Uterus (tissue), 2 donors: ENCODE data around the gene WWOX.

Source experiments
- POLR2A ChIP-seq, 2 donors: fragments of 450-650 bp; IDR thresholded peaks; one replicate each; pipeline ENCODE4 v1.6.1; 2016; ENCODE audit warnings: antibody characterized with exemption in 2 of 2, mild to moderate bottlenecking in 1 of 2, moderate library complexity in 1 of 2
- TF ChIP-seq, protein P1 (sequence below), 4 experiments: fragments of 200-600 bp in 2 of 4; fragments of 450-650 bp in 2 of 4; sonication (generic) in 2 of 4; IDR thresholded peaks; one replicate each; pipeline ENCODE4 v1.5.1; 2016 to 2019; ENCODE audit warnings: antibody characterized with exemption in 4 of 4, mild to moderate bottlenecking in 2 of 4, moderate library complexity in 1 of 4

DNA sequence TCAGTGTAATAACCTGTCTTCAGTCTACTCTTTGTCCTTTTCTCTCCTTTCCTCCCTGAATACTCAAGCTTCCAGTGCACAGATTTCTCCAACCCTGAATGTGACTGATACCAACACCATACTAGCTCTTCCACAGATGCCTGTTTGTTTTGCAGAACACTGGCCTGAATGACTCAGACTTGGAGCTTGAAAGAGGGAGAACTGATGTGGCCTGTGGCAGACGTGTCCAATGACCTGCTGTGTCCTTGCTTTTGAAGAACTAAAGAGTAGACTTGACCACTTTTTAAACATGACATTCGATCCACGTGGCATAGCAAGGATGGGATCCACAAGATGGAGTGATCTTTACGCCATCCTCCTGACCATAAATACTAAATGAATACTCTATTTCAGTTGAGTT lies 361.0 kb downstream of the WWOX start:
- TF ChIP-seq, protein P1, sequence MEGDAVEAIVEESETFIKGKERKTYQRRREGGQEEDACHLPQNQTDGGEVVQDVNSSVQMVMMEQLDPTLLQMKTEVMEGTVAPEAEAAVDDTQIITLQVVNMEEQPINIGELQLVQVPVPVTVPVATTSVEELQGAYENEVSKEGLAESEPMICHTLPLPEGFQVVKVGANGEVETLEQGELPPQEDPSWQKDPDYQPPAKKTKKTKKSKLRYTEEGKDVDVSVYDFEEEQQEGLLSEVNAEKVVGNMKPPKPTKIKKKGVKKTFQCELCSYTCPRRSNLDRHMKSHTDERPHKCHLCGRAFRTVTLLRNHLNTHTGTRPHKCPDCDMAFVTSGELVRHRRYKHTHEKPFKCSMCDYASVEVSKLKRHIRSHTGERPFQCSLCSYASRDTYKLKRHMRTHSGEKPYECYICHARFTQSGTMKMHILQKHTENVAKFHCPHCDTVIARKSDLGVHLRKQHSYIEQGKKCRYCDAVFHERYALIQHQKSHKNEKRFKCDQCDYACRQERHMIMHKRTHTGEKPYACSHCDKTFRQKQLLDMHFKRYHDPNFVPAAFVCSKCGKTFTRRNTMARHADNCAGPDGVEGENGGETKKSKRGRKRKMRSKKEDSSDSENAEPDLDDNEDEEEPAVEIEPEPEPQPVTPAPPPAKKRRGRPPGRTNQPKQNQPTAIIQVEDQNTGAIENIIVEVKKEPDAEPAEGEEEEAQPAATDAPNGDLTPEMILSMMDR (IDR thresholded peaks at IDR 0.05): no peak
- TF ChIP-seq POLR2A (IDR thresholded peaks at IDR 0.05): no peak
